NCI-H446 treated with DMSO at 0.1 percent for 48 hours (cell line): Measurements from ENCODE around the gene STAMBPL1.

Source experiments
- DNase-seq: peaks from one replicate; lab custom pipeline; 2025; lab: John Stamatoyannopoulos, UW

STAMBPL1 gene

DNA sequence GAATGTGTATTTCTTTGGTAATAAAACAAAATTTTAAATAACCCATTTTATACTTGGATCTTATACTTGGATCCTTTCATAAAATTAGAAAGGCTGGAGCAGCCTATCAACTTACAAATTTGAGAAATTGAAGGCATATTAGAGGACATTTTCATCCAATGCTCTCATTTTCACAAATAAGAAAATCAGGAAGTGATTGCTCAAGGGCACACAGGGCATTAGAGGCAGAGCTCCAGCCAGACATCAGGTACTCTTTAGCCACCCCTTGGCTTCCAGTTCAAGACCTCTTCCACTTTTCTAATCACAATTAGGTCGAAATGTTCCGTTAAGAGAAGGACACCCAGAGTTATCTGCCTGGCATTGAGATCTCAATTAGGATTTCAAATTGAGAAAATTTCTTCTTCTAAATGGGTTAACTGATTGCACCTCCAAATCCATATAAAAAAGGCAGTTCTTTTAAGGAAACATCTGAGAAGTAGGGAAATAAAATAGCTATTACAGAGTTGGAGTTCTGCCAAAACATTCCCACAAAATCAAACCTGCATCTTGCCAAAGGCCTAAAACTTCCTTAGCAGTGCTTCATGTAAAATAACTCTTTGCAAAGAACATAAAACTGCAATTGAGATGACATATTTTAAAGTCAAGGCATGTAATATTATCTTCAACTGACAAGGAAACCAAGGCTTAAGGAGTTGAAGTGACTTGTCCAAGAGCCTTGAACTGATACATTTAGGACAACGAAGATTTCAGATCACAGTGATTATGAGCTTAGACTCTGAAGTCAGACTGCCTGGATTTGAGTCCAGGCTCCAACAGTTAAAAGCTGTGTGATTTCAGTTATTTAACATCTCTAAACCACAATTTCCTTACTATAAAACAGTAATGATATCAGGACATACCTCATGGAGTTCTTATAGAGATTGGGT is 70.1 kb downstream of the STAMBPL1 start:
- DNase-seq = no peak

GRCh38 chr10:88952647-88953111 is 72.6 kb downstream of the STAMBPL1 start, which contains the start of gene ACTA2:
Gene ACTA2 (minus strand): TSS chr10:88952773. CDS start chr10:88948930, 3,843 bp downstream.
- peak; percentile 22 for DNase-seq

DNA sequence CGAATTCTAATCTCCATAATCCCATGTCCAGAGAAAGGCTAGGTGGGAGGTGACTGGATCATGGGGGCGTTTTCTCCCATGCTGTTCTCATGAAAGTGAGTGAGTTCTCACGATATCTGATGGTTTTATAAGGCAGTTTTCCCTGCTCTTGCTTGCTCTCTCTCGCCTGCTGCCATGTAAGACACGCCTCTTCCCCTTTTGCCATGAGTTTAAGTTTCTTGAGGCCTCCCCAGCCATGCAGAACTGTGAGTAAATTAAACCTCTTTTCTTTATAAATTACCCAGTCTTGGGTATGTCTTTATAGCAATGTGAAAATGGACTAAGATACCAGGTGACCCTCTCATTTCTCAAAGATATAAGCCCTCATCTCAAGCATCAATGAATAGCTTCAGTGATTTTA is 73.6 kb downstream of the STAMBPL1 start:
- no peak for DNase-seq

GRCh38 chr10:88954458-88955083 is 74.5 kb downstream of the STAMBPL1 start:
- no peak for DNase-seq

GRCh38 chr10:88957381-88957780 is 77.3 kb downstream of the STAMBPL1 start:
- no peak for DNase-seq

DNA sequence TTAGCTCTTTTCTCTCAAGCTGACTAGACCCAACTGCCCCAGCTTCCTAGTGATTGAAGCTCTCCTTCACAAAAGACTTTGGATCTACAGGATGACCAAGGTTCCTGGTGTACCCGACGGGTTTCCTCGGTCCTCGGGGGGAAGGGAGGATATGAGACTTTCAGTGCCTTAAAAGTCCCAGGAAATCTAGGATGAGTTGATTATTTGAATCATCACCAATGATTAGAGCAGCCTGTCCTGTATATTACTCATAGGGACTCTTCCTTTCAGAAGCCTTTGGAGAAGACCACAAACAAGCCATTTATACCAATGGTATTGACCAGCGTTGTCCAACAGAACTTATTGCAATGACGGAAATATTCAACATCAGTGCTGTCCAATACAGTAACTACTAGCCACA is 78.7 kb downstream of the STAMBPL1 start:
- no peak for DNase-seq

GRCh38 chr10:88960802-88961201 is 80.8 kb downstream of the STAMBPL1 start:
- no peak for DNase-seq

GRCh38 chr10:88961266-88961665 is 81.2 kb downstream of the STAMBPL1 start:
- DNase-seq = no peak

DNA sequence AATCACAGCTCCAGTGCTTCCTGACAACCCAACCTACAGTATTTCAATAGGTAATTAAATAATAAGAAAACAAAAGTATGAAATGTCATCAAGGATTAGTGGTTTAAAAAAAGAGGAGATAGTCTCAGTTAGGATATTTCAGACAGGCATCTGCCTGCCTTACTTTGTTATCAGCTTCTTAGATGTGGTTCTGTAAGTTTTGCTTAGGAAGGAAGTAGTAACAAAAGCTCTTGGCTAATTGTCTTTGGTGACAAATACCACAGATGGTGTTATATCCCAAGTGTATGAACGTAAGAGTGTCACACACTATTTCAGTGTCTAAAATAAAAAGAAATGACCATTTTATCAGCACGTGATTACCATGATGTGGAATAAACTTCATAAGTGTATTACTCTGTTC is 82.3 kb downstream of the STAMBPL1 start:
- no peak for DNase-seq

DNA sequence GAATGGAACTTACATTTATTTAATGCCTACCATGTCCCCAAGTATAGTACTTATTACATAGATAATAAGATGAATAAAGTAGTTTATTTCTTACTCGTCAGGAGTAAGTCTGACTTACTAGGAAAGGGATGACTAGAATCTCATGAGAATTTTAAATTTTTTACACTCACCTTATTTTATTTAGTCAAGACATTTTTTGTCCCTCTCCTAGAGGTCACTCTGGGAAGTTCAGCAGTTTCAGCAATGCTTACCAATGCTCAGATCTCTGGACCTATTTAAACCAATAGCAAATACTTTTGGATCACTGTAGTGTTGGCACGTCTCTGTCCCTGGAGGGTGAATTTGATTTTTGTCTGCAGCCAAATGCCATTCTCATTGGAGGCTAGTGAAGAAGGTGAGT is 83.3 kb downstream of the STAMBPL1 start:
- no peak for DNase-seq

- DNase-seq = no peak
These were observed 84.3 kb downstream of the STAMBPL1 start for GRCh38 chr10:88964360-88964759.

DNA sequence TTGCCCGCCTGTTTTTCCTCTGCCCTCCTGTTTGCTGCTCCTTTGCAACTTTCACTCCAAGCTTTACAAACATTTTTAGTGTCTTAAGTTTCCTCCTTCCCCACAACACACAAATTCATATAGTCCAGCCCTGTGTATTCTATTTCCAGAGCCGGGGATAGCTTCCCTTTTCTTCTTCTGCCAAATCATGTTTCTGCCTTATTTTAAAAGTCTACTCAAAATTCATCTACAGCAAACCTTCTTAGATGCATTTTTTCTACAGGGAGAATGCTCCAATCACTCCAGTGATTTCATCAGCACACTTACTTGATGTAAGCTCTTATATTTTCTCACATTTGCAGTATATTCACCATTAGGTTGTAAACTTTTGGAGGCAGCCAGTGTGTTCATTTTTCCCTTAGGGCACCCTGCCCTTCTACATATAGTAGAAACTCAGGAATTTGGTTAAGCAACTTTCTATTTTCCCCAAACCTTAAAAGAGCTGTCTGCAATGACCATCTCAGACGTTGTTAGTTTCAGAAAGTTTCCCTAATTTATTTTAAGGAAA is 84.9 kb downstream of the STAMBPL1 start:
- DNase-seq = no peak

DNA sequence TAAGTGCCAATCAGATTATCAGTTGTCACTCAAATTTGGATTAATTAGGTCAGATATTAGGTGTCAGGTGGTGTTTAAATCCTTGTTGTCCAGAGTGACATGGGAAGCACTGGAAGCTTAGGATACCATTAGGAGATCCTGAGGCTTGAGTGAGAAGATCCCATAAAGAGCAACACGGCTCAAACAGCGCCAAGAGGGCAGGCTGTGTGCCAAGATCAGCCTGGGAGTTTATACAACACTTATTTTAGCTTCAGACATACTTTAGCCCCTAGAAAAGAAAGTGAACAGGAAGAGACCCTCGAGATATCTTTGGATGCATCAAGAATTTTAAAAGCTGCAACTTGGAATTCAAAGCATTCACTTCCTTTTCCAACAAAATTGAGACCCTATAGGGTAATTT is 86.8 kb downstream of the STAMBPL1 start:
- no peak for DNase-seq

DNA sequence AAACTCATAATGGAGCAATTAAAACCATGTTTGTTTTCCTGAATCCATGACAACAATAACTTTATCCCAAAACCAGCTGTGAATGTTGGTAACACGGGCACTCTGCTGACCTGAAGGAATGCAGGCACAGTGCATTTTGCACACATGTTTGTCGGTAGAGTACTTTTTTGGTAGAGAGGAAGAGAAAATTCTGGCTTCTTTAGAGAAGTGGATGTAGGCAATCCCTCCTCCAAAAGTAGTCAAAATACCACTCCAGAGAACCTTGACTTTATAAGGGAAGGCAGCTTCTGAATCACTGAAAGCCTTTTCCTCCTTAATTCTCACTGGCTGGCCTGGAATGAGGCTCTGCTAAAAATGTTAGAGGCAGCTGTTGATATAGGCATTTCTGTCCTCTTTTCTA is 88.3 kb downstream of the STAMBPL1 start:
- no peak for DNase-seq

DNA sequence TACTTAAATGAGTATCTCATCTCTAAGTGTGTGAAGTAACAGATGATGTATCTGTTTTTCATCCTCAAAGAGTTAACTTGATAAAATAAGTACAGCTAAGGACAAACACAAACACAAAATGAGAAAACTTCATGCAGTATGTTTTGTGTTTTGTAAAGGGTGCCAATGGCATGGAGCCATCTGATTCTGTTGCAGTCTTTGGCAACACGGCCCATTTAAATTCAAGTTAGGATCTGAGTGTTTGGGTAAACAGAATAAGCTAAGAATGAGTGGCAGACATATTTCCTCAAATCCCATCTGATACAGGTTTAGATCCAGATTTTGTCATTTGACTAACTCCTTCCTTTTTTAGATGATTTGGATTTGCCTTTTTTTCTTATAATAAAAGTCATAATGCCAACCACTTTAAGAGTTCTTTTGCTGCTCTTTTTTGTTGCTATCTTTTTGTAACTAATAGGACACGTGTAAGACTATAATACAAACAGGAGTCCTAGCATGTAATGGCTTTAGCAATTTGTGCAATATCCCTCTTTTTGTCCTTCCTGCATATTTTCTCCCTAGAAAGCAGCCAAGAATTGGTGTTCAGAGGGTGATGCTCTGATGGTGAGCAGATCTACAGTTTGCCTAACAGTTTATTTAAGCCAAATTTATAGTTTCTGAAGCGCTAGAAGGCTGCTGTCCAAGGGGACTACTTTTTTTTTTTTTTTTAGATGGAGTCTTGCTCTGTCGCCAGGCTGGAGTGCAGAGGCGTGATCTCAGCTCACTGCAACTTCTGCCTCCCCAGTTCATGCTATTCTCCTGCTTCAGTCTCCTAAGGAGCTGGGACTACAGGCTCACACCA is 91.4 kb downstream of the STAMBPL1 start:
- peak; percentile 56 for DNase-seq
